Transverse colon (tissue), 4 donors: ENCODE data around the gene ZDHHC7.

ENCODE experiments used
- CTCF ChIP-seq, 5 experiments: fragments of 200-600 bp in 3 of 5; fragments of 450-650 bp in 2 of 5; sonication (generic) in 3 of 5; IDR thresholded peaks; 1 replicate in 2 of 5; 2 replicates in 3 of 5; pipeline ENCODE4 v1.5.1; 2016 to 2017; ENCODE audit warnings: antibody characterized with exemption in 5 of 5, inconsistent platforms in 3 of 5, mild to moderate bottlenecking in 2 of 5, moderate library complexity in 1 of 5
- POLR2A ChIP-seq: fragments of 450-650 bp; IDR thresholded peaks from one replicate; pipeline ENCODE4 v1.6.1; 2016; ENCODE audit warnings: antibody characterized with exemption, mild to moderate bottlenecking, moderate library complexity
- POLR2AphosphoS5 ChIP-seq, 3 donors: sonication (generic); formaldehyde crosslinking; IDR thresholded peaks; one replicate each; pipeline ENCODE4 v1.6.1; 2016; ENCODE audit warnings: antibody characterized with exemption in 3 of 3

- TF ChIP-seq CTCF (IDR thresholded peaks at IDR 0.05) (no peak), POLR2A (no peak), POLR2AphosphoS5 (IDR thresholded peaks at IDR 0.05) (no peak)
Measured at GRCh38 chr16:85045641-85046471, 34.5 kb upstream of the ZDHHC7 start.
